ENCODE data around the gene AVEN. TPM values are rescaled to one million over a fixed set of nuclear protein-coding genes. Genes with fewer than 3 reads are reported as not detected.

The AVEN gene
- total RNA-seq, 2 donors from 2014 or later: 7.0 to 8.9 TPM

DNA sequence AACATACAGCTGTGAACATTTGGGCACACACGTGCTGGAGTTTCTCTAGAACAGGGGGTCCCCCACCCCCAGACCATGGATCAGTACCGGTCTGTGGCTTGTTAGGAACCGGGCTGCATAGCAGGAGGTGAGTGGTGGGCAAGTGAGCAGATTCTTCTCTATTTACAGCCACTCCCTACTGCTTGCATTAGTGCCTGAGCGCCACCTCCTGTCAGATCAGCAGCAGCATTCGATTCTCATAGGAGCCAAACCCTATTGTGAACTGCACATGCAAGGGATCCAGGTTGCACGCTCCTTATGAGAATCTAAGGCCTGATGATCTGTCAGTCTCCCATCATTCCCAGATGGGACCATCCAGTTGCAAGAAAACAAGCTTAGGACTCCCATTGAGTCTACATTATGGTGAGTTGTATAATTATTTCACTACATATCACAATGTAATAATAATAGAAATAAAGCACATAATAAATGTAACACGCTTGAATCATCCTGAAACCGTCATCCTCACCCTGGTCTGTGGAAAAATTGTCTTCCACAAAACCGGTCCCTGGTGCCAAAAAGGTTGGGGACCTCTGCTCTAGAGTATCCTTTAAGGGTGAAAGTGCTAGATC is 44.9 kb downstream of the AVEN start:
- Mint-ChIP-seq H3K4me1 (peaks cover 3% of the 10 kb centered on the region), H3K27ac (no peak overlapping the region), H3K27me3 (no peaks in the 10 kb centered on the region), H3K4me3 (no peak overlapping the region), H3K36me3 (ENCODE audit: low read depth) (peaks cover 4% of the 10 kb centered on the region)
- H3K9me3 ChIP-seq (ENCODE audit: control insufficient read depth, low read length, poor library complexity, severe bottlenecking): no peaks in the 10 kb centered on the region
- no peak for DNase-seq
- ATAC-seq: no peak

DNA sequence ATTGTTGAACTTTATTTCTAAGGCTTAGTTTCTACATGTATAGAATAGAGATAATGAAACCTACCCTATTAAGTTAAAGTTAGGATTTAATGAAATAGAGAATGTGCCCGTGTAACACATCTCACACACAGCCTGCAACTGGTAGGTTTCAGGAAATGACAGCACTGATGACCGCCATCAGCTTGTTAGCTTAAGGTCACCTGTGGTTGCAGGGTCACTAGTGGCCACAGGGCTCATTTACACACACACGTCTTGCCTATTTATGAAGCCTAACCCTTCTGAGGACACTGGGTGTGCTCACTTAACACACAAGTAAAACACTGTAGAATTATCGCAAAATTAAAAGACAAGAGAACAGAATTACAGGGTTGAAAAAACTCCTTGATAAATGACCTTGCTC is 50.6 kb downstream of the AVEN start:
- Mint-ChIP-seq H3K27ac (no peak overlapping the region), H3K4me1 (peaks cover 9% of the 10 kb centered on the region), H3K27me3 (no peaks in the 10 kb centered on the region), H3K4me3 (no peak overlapping the region), H3K36me3 (ENCODE audit: low read depth) (peaks cover 6% of the 10 kb centered on the region)
- ATAC-seq (no peak), DNase-seq (no peak)
- H3K9me3 ChIP-seq (ENCODE audit: control insufficient read depth, low read length, poor library complexity, severe bottlenecking): no peaks in the 10 kb centered on the region

DNA sequence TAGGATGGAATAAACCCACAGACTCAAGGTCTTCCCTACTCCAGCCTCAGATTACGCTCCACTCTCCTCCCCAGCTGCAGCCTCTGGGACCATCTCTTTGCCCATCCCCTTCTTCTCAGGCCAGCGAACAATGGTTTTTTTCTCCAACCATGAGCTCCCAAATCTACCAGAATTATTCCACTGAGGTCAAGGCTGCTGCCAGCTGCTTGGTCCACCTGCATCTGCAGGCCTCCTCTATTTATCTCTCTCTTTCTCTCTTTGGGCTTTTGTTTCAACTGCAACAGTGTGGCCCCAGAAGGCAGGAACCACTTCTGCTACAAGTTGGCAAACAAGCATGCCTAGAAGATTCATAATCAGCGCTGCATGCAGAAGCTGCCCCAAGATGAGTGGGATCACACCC is 51.6 kb downstream of the AVEN start:
- H3K36me3 Mint-ChIP-seq (ENCODE audit: low read depth): peaks cover 6% of the 10 kb centered on the region

DNA sequence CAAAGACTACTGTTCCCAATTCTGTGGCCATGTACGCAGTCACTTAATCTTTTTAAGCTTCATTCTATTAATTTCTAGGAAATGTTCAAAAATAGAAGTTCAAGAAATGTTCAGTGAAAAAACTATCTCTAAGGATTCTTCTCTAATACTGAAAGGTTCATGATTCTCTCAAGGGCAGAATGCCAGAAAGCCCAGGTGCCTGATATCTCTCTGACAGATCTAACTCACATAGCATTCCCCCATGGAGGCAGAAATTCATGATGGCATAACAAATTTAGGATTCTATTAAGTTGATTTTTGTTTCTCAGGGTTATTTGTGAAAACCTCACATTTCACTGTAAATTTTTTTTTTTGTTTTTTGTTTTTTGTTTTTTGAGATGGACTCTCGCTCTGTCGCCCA is 53.3 kb downstream of the AVEN start:
- Mint-ChIP-seq H3K36me3 (ENCODE audit: low read depth) (peaks cover 6% of the 10 kb centered on the region), H3K27me3 (no peaks in the 10 kb centered on the region)
- no peak for ATAC-seq

More for the DNA sequence above, 51.6 kb downstream of the AVEN start:
- H3K27me3 Mint-ChIP-seq: no peaks in the 10 kb centered on the region
- no peak overlapping the region for H3K27ac Mint-ChIP-seq
- ATAC-seq (no peak), DNase-seq (no peak)
- H3K4me1 Mint-ChIP-seq: peaks cover 9% of the 10 kb centered on the region
- no peak overlapping the region for H3K4me3 Mint-ChIP-seq
- H3K9me3 ChIP-seq (ENCODE audit: control insufficient read depth, low read length, poor library complexity, severe bottlenecking): no peaks in the 10 kb centered on the region

DNA sequence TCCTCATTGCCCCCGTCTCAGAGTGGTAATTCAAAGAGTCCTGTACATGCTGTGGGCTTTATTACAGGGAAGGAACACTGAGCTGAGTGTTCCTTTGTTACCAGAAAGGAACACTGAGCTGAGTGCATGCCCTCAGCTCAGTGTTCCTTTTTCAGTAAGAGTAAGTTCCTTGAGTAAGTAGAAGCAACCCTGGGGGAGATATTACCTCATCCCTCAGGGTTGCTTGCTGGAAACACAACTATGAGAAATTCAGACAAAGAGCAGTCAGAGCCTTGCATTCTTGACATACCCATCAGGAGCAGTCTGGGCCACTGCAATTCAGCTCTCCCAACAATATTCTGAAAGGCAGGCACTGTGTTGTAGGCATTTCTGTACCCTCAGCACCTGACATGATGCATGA is 53.7 kb downstream of the AVEN start:
- no peaks in the 10 kb centered on the region for H3K9me3 ChIP-seq (ENCODE audit: control insufficient read depth, low read length, poor library complexity, severe bottlenecking)
- peaks cover 6% of the 10 kb centered on the region for H3K36me3 Mint-ChIP-seq (ENCODE audit: low read depth)
- H3K4me3 Mint-ChIP-seq: no peak overlapping the region
- no peak overlapping the region for H3K27ac Mint-ChIP-seq
- H3K4me1 Mint-ChIP-seq: peaks cover 9% of the 10 kb centered on the region
- no peak for ATAC-seq
- no peak for DNase-seq
- no peaks in the 10 kb centered on the region for H3K27me3 Mint-ChIP-seq

More for the DNA sequence above, 53.3 kb downstream of the AVEN start:
- Mint-ChIP-seq H3K4me1 (peaks cover 9% of the 10 kb centered on the region), H3K27ac (peak overlapping the region; percentile 32), H3K4me3 (no peak overlapping the region)
- DNase-seq: no peak
- H3K9me3 ChIP-seq (ENCODE audit: control insufficient read depth, low read length, poor library complexity, severe bottlenecking): no peaks in the 10 kb centered on the region

DNA sequence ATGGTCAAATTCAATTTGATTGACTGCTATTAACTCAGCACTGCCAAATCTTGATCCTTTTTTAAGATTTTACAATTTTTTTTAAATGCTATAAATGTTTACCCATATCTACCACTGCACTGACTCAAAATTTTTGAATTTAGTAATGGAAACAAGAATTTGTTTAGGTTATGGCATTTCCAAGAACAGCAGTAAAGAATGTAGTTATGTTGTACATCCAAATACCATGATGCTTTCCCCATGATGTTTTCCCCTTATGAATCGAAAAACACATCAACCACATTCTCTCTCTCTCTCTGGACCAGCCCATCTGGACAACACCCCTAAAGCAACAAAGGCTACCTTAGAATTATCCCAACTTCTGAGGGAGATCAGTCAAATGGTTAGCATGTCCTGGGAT is 56.5 kb downstream of the AVEN start:
- H3K36me3 Mint-ChIP-seq (ENCODE audit: low read depth): peaks cover 2% of the 10 kb centered on the region

DNA sequence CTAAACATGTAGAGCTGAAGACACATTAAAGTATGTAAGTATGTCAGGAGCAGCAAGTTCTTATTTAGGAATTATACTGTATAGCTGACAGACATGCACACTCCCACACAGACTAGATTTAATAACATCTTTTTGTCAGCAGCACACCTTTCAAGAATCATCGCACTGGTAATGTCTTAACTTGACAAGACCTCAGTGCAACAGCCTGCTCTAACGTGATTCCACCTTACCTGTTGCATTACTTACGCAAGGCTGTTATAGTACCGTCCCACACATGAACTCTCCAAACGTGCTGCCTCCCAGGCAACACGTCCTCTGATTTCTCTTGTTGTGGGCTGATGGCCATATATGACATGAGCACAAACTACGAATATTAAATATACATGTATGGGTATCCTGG is 58.8 kb downstream of the AVEN start:
- Mint-ChIP-seq H3K27me3 (no peaks in the 10 kb centered on the region), H3K4me1 (peaks cover 2% of the 10 kb centered on the region), H3K36me3 (ENCODE audit: low read depth) (peaks cover 2% of the 10 kb centered on the region), H3K4me3 (no peak overlapping the region), H3K27ac (no peak overlapping the region)
- no peak for ATAC-seq
- H3K9me3 ChIP-seq (ENCODE audit: control insufficient read depth, low read length, poor library complexity, severe bottlenecking): no peaks in the 10 kb centered on the region
- no peak for DNase-seq

More for the DNA sequence above, 56.5 kb downstream of the AVEN start:
- DNase-seq (no peak), ATAC-seq (no peak)
- Mint-ChIP-seq H3K27ac (no peak overlapping the region), H3K4me3 (no peak overlapping the region), H3K27me3 (no peaks in the 10 kb centered on the region), H3K4me1 (peaks cover 4% of the 10 kb centered on the region)
- no peaks in the 10 kb centered on the region for H3K9me3 ChIP-seq (ENCODE audit: control insufficient read depth, low read length, poor library complexity, severe bottlenecking)

DNA sequence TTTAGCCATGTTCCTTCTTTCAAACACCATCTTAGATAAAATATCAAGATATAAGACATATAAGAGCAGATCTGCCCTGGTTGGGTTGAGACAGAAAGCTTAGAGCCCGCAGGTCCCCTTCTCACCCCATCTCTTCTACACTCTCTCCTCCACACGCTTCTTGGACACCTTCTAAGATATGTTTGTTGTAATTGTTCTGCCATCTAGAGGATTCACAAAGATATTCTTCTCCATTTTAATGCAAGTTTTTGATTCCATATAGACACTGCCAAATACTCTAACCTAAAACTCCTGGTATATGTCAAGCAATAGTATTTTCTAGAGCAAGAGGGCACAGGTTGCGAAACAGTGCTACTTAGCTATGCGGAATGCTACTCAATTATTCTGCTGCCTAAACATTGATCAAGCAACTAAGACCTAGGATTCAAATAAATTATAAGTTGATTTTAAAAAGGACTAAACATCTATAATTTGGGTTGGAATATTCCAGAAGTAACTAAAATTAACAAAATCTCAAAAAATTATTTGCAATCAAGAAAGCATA is 63.9 kb downstream of the AVEN start:
- DNase-seq (no peak), ATAC-seq (no peak)
- H3K4me3 Mint-ChIP-seq: no peak overlapping the region
- H3K27me3 Mint-ChIP-seq: no peaks in the 10 kb centered on the region
- no peaks in the 10 kb centered on the region for H3K9me3 ChIP-seq (ENCODE audit: control insufficient read depth, low read length, poor library complexity, severe bottlenecking)
- H3K36me3 Mint-ChIP-seq (ENCODE audit: low read depth): peaks cover 2% of the 10 kb centered on the region
- no peak overlapping the region for H3K27ac Mint-ChIP-seq
- peaks cover 2% of the 10 kb centered on the region for H3K4me1 Mint-ChIP-seq

DNA sequence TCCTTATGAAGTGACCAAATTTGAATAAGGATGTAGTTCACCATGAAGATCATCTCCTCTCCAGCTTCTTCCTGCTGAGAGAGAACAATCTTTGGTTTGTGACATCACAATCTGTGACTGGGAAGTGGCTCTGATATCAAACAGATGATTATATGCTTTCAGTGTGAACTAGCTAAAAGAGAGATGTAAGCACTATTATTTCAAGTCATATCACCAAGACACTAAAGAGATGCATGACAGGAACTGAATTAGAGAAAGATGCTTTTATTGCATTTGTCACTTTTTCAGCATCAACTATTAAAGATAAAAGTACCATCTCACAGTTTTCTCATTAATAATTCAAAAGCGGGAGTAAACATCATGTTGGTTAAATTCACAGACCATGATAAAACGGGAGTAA is 67.2 kb downstream of the AVEN start:
- Mint-ChIP-seq H3K27ac (peak overlapping the region; percentile 72), H3K36me3 (ENCODE audit: low read depth) (no peaks in the 10 kb centered on the region), H3K4me3 (no peak overlapping the region), H3K27me3 (no peaks in the 10 kb centered on the region), H3K4me1 (peaks cover 6% of the 10 kb centered on the region)
- DNase-seq: no peak
- H3K9me3 ChIP-seq (ENCODE audit: control insufficient read depth, low read length, poor library complexity, severe bottlenecking): no peaks in the 10 kb centered on the region
- no peak for ATAC-seq

DNA sequence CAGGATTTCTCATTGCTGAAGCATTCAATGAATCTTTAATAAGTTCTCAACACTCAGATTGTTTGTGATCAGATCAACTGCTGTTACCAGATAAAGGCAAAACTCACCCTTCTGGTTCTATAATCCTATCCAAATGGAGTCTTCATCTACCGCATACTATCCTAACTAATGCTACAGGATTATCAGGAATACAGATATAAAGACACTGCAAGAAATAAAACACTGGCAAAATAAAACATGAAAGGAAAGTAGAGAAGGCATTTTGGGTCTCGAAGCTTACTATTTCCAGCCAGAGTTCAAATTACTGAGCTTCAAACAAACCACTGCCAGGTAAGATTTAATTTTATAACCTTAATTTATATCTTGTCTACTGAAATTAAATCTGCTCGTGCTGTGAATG is 70.2 kb downstream of the AVEN start:
- Mint-ChIP-seq H3K4me1 (peaks cover 7% of the 10 kb centered on the region), H3K27me3 (no peaks in the 10 kb centered on the region), H3K4me3 (no peak overlapping the region)

DNA sequence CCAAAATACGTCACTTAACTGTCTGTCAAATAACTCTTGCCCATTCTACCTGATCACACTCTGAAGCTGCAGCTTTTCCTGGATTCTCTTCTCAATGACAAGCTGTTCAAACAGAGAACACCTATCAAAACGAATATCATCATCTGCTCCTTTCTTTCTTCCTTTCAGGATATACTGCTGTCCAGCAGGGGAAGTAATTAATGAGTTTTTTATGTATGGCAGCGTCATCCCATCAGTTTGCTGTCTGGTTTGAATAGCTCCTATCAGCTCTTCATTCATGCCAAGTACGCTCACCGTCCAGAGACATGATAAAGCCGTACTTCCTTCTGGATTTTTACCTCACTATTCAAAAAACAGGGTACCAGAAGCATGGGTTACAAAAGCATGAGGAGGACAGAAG is 70.8 kb downstream of the AVEN start, which contains the start of gene CHRM5:
TSS of gene CHRM5 (plus strand) at position 274 of the 400 bp plus-strand sequence. CDS start 94,221 bp downstream, outside the sequence.
- Mint-ChIP-seq H3K4me1 (peaks cover 7% of the 10 kb centered on the region), H3K27me3 (no peaks in the 10 kb centered on the region), H3K36me3 (ENCODE audit: low read depth) (no peaks in the 10 kb centered on the region), H3K27ac (no peak within 1 kb of the TSS), H3K4me3 (no peak within 1 kb of the TSS)
- no peak for DNase-seq
- no peak for ATAC-seq
- no peaks in the 10 kb centered on the region for H3K9me3 ChIP-seq (ENCODE audit: control insufficient read depth, low read length, poor library complexity, severe bottlenecking)

More for the DNA sequence above, 70.2 kb downstream of the AVEN start:
- ATAC-seq (no peak), DNase-seq (no peak)
- Mint-ChIP-seq H3K36me3 (ENCODE audit: low read depth) (no peaks in the 10 kb centered on the region), H3K27ac (no peak overlapping the region)
- H3K9me3 ChIP-seq (ENCODE audit: control insufficient read depth, low read length, poor library complexity, severe bottlenecking): no peaks in the 10 kb centered on the region

DNA sequence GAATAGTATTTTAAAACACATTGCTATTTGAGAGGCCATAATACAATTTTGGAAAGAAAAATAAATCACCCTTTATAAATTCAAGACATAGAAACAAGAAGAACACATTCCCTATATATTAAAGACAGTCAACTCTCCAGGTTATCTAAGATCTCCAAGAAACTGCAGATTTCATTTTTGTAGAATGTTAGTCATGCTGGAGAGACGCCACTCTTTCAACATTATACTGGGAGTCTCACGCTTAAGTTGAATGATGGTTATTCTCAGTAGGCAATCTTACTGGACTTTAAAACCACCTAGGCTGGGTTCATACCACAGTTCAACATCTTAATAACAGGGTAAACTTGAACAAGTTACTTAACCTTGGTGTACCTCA is 74.4 kb downstream of the AVEN start:
- ATAC-seq (no peak), DNase-seq (no peak)
- no peaks in the 10 kb centered on the region for H3K27me3 Mint-ChIP-seq
- no peak overlapping the region for H3K27ac Mint-ChIP-seq
- no peaks in the 10 kb centered on the region for H3K36me3 Mint-ChIP-seq (ENCODE audit: low read depth)
- H3K4me3 Mint-ChIP-seq: no peak overlapping the region
- no peaks in the 10 kb centered on the region for H3K9me3 ChIP-seq (ENCODE audit: control insufficient read depth, low read length, poor library complexity, severe bottlenecking)
- peaks cover 9% of the 10 kb centered on the region for H3K4me1 Mint-ChIP-seq

DNA sequence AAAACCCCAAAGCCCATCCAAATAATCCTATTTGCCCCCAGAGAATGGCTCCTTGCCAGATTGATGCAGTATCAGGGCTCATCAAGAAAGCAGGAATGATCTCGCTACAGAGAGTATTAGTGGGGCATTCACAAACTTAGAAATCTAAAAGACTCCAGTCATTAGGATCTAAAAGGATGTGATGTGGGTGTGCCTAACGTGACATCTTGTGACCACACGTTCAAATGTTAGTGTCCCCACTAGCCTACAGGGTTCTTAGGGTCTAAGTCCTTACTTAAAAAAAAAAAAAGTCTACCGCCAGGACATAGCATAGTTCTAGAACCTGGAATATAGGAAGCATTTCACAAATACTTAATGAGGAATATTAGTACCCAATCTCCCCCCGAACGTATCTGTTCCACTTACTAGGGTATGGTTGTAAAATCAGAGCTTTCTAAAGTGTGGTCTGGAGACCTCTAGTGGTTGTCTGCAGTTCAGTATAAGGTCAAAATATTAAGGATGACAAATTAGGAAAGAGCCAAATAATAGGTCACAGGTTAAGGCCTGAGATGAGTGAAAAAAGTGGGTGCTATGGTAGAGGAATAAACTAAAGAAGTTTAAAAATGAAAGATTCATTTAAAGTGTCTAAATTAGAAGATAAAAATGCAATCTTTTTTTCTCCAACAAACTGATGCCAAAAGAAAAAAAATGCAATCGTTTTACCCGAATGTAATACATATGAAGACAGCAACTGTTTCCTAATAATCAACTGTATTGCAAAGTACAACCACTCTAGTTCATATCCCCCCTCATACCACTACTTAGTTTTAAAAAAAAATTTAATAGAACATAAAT is 75.0 kb downstream of the AVEN start:
- H3K9me3 ChIP-seq (ENCODE audit: control insufficient read depth, low read length, poor library complexity, severe bottlenecking): no peaks in the 10 kb centered on the region
- Mint-ChIP-seq H3K27ac (no peak overlapping the region), H3K4me3 (no peak overlapping the region), H3K27me3 (no peaks in the 10 kb centered on the region), H3K36me3 (ENCODE audit: low read depth) (no peaks in the 10 kb centered on the region), H3K4me1 (peaks cover 9% of the 10 kb centered on the region)
- ATAC-seq (no peak), DNase-seq (no peak)
